NK-92 (cell line): ENCODE data around the gene YTHDF1.

Experiments
- DNase-seq: peaks from one replicate; lab custom pipeline; 2025; ENCODE audit not compliant: unreplicated experiment; lab: John Stamatoyannopoulos, UW

YTHDF1 gene

GRCh38 chr20:63186528-63187316 is 29.2 kb downstream of the YTHDF1 start:
- DNase-seq = no peak

- no peak for DNase-seq
Measured at GRCh38 chr20:63186084-63186483, 29.8 kb downstream of the YTHDF1 start.

GRCh38 chr20:63185215-63185796 is 30.6 kb downstream of the YTHDF1 start:
- no peak for DNase-seq

- no peak for DNase-seq
Measured at GRCh38 chr20:63183422-63184146, 32.3 kb downstream of the YTHDF1 start.

- no peak for DNase-seq
Measured at GRCh38 chr20:63182946-63183415, 33.0 kb downstream of the YTHDF1 start.

- no peak for DNase-seq
Measured at GRCh38 chr20:63182425-63182824, 33.5 kb downstream of the YTHDF1 start.

GRCh38 chr20:63181226-63181625 is 34.7 kb downstream of the YTHDF1 start:
- DNase-seq = no peak

- no peak for DNase-seq
Measured at GRCh38 chr20:63180569-63181185, 35.3 kb downstream of the YTHDF1 start.

- no peak for DNase-seq
Measured at GRCh38 chr20:63179687-63180568, 36.0 kb downstream of the YTHDF1 start.

- no peak for DNase-seq
Measured at GRCh38 chr20:63178889-63179686, 36.8 kb downstream of the YTHDF1 start.

- no peak for DNase-seq
Measured at GRCh38 chr20:63178446-63178820, 37.5 kb downstream of the YTHDF1 start.

- no peak for DNase-seq
Measured at GRCh38 chr20:63177785-63178445, 38.0 kb downstream of the YTHDF1 start.

GRCh38 chr20:63177134-63177784 is 38.7 kb downstream of the YTHDF1 start:
- DNase-seq = no peak

- DNase-seq = no peak
Measured at GRCh38 chr20:63176427-63177133, 39.4 kb downstream of the YTHDF1 start.

GRCh38 chr20:63176034-63176426 is 39.9 kb downstream of the YTHDF1 start:
- no peak for DNase-seq

- DNase-seq = no peak
Measured at GRCh38 chr20:63175038-63175895, 40.7 kb downstream of the YTHDF1 start.
